A549 treated with GW870086 at 1 μM for 4 hours (cell line): ENCODE results near the gene CFAP141. TPM values are rescaled to one million over a fixed set of nuclear protein-coding genes. Genes with fewer than 3 reads are reported as not detected.

Experiments used
- total RNA-seq: library from RNA; stranded (reverse); fragments of 200-300 nt; extraction: Qiagen RNA extraction; gene quantifications from 5 replicates; pipeline ENCODE4 v1.2.3, GENCODE V29; 2022; ENCODE audit warnings: low read depth

CFAP141 gene
- total RNA-seq: not detected in 5 replicates

GRCh38 chr1:154206196-154206595 lies at the start of gene CFAP141:
Gene CFAP141, minus strand, starts transcription at chr1:154206333. Its CDS starts 26 bp downstream, at chr1:154206307.

DNA sequence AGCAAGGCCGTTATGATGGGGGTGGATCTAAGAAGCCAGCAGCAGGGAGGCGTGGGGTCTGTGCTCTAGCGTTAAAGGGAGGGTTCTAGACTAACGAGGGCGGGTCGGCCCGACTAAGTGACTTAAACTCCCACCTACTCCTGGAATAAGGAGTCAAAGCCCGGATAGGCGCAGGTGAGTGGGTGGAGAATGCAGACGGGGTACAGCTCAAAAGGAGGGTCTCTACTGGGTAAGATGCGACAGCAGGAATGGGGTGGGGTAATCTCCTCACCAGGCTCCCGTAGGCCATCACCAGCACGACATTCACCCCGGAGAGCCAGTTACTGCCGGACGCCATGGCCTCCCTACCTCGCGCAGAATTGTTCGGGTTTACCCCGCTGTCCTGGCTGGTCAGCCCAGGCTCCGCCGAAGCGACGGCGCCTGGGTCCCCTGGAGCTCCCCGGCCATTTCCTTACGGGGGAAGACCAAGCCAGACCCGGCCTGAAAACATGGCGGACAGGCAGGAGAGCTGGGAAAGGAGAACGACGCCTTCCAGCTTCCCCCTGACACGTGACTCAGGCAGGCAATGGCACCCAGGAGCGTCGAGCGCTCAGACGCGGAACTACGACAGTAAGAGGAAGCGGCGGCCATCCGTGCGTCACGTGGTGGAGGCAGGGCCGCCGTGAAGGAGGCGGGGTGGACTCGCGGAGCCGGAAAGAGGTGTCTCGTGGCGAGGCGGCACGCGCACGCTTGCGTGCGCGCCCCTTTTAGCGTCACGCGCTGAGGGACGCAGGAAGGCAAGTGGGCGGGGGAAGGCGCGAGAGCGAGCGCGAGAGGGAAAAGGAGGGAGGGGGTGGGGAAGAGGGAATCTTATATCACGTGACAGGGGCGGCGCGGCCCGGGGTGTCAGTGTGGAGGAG lies 14.2 kb upstream of the CFAP141 start, which contains the start of gene UBAP2L:
TSS of gene UBAP2L (plus strand) at position 885 of the 899 bp plus-strand sequence. CDS start 4,169 bp downstream, outside the sequence.

GRCh38 chr1:154191990-154192461 lies 14.1 kb downstream of the CFAP141 start, which contains the start of gene TPM3:
Gene TPM3, minus strand, starts transcription at chr1:154192100. Its CDS starts 82 bp downstream, at chr1:154192018.

GRCh38 chr1:154154534-154155191 lies 51.5 kb downstream of the CFAP141 start, which contains the start of gene NUP210L:
Gene NUP210L, minus strand, starts transcription at chr1:154155073.

Other genes starting within 250 kb of the CFAP141 start
- gene CRTC2, start 247.7 kb downstream of the CFAP141 start, total RNA-seq: 30.1 to 40.4 TPM (median 37.5 TPM) in 5 replicates
- gene SLC39A1, start 242.8 kb downstream of the CFAP141 start, total RNA-seq: 151 to 164 TPM (median 162 TPM) in 5 replicates
- gene CREB3L4, start 238.4 kb downstream of the CFAP141 start, total RNA-seq: 7.2 to 9.5 TPM (median 9.4 TPM) in 5 replicates
- gene JTB, start 228.7 kb downstream of the CFAP141 start, total RNA-seq: 120 to 164 TPM (median 155 TPM) in 5 replicates
- 126 to 141 TPM (median 136 TPM) in 5 replicates for gene RAB13, start 220.0 kb downstream of the CFAP141 start, total RNA-seq
- gene RPS27, start 215.6 kb downstream of the CFAP141 start, total RNA-seq: 4,264 to 8,287 TPM (median 4,398 TPM) in 5 replicates
- 0.02 TPM in 1 of 5 replicates, not detected in the others for gene NUP210L, start 51.3 kb downstream of the CFAP141 start, total RNA-seq
- 456 to 556 TPM (median 481 TPM) in 5 replicates for gene TPM3, start 14.2 kb downstream of the CFAP141 start, total RNA-seq
- gene UBAP2L, start 14.6 kb upstream of the CFAP141 start, total RNA-seq: 96.4 to 106 TPM (median 98.5 TPM) in 5 replicates
- gene HAX1, start 66.3 kb upstream of the CFAP141 start, total RNA-seq: 90.3 to 113 TPM (median 94.3 TPM) in 5 replicates
- gene AQP10, start 114.8 kb upstream of the CFAP141 start, total RNA-seq: not detected in 5 replicates
- 27.9 to 41.8 TPM (median 36.3 TPM) in 5 replicates for gene ATP8B2, start 119.2 kb upstream of the CFAP141 start, total RNA-seq
- 20.4 to 27.1 TPM (median 25.7 TPM) in 5 replicates for gene IL6R, start 199.0 kb upstream of the CFAP141 start, total RNA-seq